CD4-positive, alpha-beta T cell treated with Interleukin-12 subunit alpha and Interleukin-12 subunit beta, for 1 hour (primary cell): ENCODE results near the gene TSEN54.

Experiments used
- DNase-seq: peaks from one replicate; pipeline ENCODE4 v3.0.0-alpha.2; 2020

TSEN54 gene

GRCh38 chr17:75570034-75570676 lies 53.8 kb downstream of the TSEN54 start:
- DNase-seq: no peak

GRCh38 chr17:75570772-75571171 lies 54.4 kb downstream of the TSEN54 start:
- DNase-seq: no peak

GRCh38 chr17:75571197-75571884 lies 55.0 kb downstream of the TSEN54 start:
- DNase-seq: peak; percentile 37

GRCh38 chr17:75571885-75572215 lies 55.5 kb downstream of the TSEN54 start:
- DNase-seq: no peak

- DNase-seq: no peak
Observed at GRCh38 chr17:75572713-75573539, 56.6 kb downstream of the TSEN54 start.

GRCh38 chr17:75573540-75573957 lies 57.2 kb downstream of the TSEN54 start:
- DNase-seq: no peak

GRCh38 chr17:75573994-75574393 lies 57.7 kb downstream of the TSEN54 start:
- no peak for DNase-seq
